Right lobe of liver (tissue), 4 donors: ENCODE results near the gene TGM4.
A peak's percentile ranks its signal among the peaks of the same experiment; 100 is the strongest.

ENCODE experiments used
- POLR2A ChIP-seq: fragments of 450-650 bp; IDR thresholded peaks from one replicate; pipeline ENCODE4 v1.6.1; 2017; ENCODE audit warnings: antibody characterized with exemption, mild to moderate bottlenecking
- TF ChIP-seq, protein P1 (sequence below), 4 donors: fragments of 200-600 bp in 3 of 4; fragments of 450-650 bp in 1 of 4; IDR thresholded peaks; one replicate each; pipeline versions ENCODE4 v1.5.1 to v1.8.0; 2016 to 2022; ENCODE audit warnings: antibody characterized with exemption in 4 of 4, mild to moderate bottlenecking in 2 of 4
- donor health status: DM: no; HTN: no; CAD: no.
- donor health status: DM: no; HTN: no; CAD: no.
- donor health status: DM: no; HTN: yes; CAD: no.

DNA sequence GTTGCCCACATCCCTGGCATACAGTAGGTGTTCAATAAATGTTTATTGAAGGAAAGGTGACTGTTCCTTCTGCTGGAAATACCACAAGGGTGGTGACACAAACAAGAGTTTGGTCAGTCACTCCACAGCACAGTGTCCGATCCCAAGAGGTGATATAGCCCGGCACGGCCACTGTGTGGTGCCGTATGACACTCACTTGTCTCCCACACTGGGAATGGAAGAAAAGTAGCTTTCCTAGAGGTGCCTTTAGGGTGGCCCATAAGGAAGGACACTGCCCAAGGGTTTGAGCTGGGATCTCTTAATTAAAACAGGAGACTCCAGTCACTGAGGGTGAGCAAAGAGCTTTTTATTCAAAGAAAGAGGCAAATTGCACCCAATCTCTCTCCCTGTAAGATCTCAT, 40.5 kb downstream of the TGM4 start:
- TF ChIP-seq, protein P1, sequence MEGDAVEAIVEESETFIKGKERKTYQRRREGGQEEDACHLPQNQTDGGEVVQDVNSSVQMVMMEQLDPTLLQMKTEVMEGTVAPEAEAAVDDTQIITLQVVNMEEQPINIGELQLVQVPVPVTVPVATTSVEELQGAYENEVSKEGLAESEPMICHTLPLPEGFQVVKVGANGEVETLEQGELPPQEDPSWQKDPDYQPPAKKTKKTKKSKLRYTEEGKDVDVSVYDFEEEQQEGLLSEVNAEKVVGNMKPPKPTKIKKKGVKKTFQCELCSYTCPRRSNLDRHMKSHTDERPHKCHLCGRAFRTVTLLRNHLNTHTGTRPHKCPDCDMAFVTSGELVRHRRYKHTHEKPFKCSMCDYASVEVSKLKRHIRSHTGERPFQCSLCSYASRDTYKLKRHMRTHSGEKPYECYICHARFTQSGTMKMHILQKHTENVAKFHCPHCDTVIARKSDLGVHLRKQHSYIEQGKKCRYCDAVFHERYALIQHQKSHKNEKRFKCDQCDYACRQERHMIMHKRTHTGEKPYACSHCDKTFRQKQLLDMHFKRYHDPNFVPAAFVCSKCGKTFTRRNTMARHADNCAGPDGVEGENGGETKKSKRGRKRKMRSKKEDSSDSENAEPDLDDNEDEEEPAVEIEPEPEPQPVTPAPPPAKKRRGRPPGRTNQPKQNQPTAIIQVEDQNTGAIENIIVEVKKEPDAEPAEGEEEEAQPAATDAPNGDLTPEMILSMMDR (IDR thresholded peaks at IDR 0.05) = peak in 3 of 4 donors; percentile 9 to 34 (median 21)
- no peak for TF ChIP-seq POLR2A
